ENCODE measurements around the gene PPA2.

DNA sequence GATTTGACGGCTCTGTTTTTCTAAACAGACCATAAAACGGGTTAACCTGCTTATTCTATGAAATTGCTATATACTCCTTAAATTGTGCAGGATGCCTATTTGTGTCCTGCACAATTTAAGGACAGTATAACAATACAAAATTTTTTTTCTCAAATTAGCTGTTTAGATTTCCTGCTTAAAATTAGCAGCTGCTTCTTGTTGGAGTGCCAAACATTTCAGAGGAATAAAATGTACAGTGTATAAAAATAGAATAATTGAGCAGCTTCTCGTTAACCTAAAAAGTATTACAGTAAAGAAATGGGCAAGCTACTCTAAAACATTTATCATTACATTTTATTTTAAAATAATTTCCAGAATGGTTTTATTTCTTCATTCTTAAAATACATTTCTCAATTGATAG is 100.5 kb downstream of the PPA2 start:
- TF ChIP-seq SUZ12 (IDR thresholded peaks at IDR 0.05), result no peak
- no peak for TF ChIP-seq CTBP1 (IDR thresholded peaks at IDR 0.05; ENCODE audit: borderline replicate concordance)
- no peak for TF ChIP-seq SP1 (IDR thresholded peaks at IDR 0.05)
- TF ChIP-seq FOXM1 (IDR thresholded peaks at IDR 0.05; ENCODE audit: borderline replicate concordance), result no peak
- TF ChIP-seq FOXA1 (IDR thresholded peaks at IDR 0.05), result no peak
- no peak for TF ChIP-seq ELF4 (IDR thresholded peaks at IDR 0.05)
- TF ChIP-seq BHLHE40 (IDR thresholded peaks at IDR 0.05; ENCODE audit: borderline replicate concordance), result no peak
- TF ChIP-seq, protein P1, sequence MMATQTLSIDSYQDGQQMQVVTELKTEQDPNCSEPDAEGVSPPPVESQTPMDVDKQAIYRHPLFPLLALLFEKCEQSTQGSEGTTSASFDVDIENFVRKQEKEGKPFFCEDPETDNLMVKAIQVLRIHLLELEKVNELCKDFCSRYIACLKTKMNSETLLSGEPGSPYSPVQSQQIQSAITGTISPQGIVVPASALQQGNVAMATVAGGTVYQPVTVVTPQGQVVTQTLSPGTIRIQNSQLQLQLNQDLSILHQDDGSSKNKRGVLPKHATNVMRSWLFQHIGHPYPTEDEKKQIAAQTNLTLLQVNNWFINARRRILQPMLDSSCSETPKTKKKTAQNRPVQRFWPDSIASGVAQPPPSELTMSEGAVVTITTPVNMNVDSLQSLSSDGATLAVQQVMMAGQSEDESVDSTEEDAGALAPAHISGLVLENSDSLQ (IDR thresholded peaks at IDR 0.05), result no peak
- no peak for TF ChIP-seq L3MBTL2 (conservative IDR thresholded peaks at IDR 0.05)
- no peak for TF ChIP-seq ARNT (IDR thresholded peaks at IDR 0.05)
- no peak for TF ChIP-seq LEF1 (IDR thresholded peaks at IDR 0.05; ENCODE audit: borderline replicate concordance)
- TF ChIP-seq FOXK2 (IDR thresholded peaks at IDR 0.05), result no peak
